ENCODE measurements around the gene TANC1. TPM values are rescaled to one million over a fixed set of nuclear protein-coding genes. Genes with fewer than 3 reads are reported as not detected.
A peak's percentile ranks its signal among the peaks of the same experiment; 100 is the strongest.

The TANC1 gene
- total and polyA plus RNA-seq, 2 experiments from 2014 or later, result 2.8 to 9.5 TPM

- no peak overlapping the region for H3K4me2 ChIP-seq
- no peak overlapping the region for H3K4me3 ChIP-seq
- ATAC-seq, result peak; percentile 53
- H3K4me1 ChIP-seq (ENCODE audit: insufficient read depth), result peaks cover 14% of the 10 kb centered on the region
- no peak overlapping the region for H3K27ac ChIP-seq (ENCODE audit: low read depth)
- Mint-ChIP-seq H3K9me3 (no peaks in the 10 kb centered on the region), H3K4me3 (no peak overlapping the region), H3K27me3 (ENCODE audit: insufficient read depth, low read depth, poor library complexity) (no peaks in the 10 kb centered on the region), H3K4me1 (peaks cover 18% of the 10 kb centered on the region), H3K36me3 (ENCODE audit: low read depth) (no peaks in the 10 kb centered on the region), H3K27ac (no peak overlapping the region; the same call in 1 of the 2 replicates)
- no peaks in the 10 kb centered on the region for H3K36me3 ChIP-seq (ENCODE audit: insufficient read depth)
- H3F3A ChIP-seq (replicated peaks; ENCODE audit: low read depth), result no peaks in the 10 kb centered on the region
- TF ChIP-seq POLR2AphosphoS5 (IDR thresholded peaks at IDR 0.05; ENCODE audit: low read depth), result no peak
- TF ChIP-seq EZH2phosphoT487 (IDR thresholded peaks at IDR 0.05; ENCODE audit: unreplicated experiment), result no peak
- TF ChIP-seq EZH2 (IDR thresholded peaks at IDR 0.05; ENCODE audit: low read depth, unreplicated experiment), result no peak
- TF ChIP-seq ZNF331 (CRISPR knock-in tag; IDR thresholded peaks at IDR 0.05; ENCODE audit: low read depth), result no peak
- no peak for TF ChIP-seq ZNF462 (CRISPR knock-in tag; IDR thresholded peaks at IDR 0.05)
- TF ChIP-seq CREB1 (CRISPR knock-in tag; IDR thresholded peaks at IDR 0.05; ENCODE audit: low read depth), result no peak
- TF ChIP-seq ETS1 (IDR thresholded peaks at IDR 0.05), result no peak
- TF ChIP-seq, protein P1, sequence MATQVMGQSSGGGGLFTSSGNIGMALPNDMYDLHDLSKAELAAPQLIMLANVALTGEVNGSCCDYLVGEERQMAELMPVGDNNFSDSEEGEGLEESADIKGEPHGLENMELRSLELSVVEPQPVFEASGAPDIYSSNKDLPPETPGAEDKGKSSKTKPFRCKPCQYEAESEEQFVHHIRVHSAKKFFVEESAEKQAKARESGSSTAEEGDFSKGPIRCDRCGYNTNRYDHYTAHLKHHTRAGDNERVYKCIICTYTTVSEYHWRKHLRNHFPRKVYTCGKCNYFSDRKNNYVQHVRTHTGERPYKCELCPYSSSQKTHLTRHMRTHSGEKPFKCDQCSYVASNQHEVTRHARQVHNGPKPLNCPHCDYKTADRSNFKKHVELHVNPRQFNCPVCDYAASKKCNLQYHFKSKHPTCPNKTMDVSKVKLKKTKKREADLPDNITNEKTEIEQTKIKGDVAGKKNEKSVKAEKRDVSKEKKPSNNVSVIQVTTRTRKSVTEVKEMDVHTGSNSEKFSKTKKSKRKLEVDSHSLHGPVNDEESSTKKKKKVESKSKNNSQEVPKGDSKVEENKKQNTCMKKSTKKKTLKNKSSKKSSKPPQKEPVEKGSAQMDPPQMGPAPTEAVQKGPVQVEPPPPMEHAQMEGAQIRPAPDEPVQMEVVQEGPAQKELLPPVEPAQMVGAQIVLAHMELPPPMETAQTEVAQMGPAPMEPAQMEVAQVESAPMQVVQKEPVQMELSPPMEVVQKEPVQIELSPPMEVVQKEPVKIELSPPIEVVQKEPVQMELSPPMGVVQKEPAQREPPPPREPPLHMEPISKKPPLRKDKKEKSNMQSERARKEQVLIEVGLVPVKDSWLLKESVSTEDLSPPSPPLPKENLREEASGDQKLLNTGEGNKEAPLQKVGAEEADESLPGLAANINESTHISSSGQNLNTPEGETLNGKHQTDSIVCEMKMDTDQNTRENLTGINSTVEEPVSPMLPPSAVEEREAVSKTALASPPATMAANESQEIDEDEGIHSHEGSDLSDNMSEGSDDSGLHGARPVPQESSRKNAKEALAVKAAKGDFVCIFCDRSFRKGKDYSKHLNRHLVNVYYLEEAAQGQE (IDR thresholded peaks at IDR 0.05; ENCODE audit: unreplicated experiment), result no peak
- no peak for TF ChIP-seq CTCF (conservative IDR thresholded peaks at IDR 0.05; ENCODE audit: low read depth in 2 of 2)
- TF ChIP-seq STAT1 (IDR thresholded peaks at IDR 0.05; ENCODE audit: unreplicated experiment), result no peak
- no peak for TF ChIP-seq ZNF114 (CRISPR knock-in tag; IDR thresholded peaks at IDR 0.05)
- no peak for TF ChIP-seq JUNB (IDR thresholded peaks at IDR 0.05; ENCODE audit: unreplicated experiment)
- TF ChIP-seq NANOG (IDR thresholded peaks at IDR 0.05; ENCODE audit: borderline replicate concordance), result no peak
- H2AFZ ChIP-seq, result no peak overlapping the region
- no peaks in the 10 kb centered on the region for H3K27me3 ChIP-seq (ENCODE audit: insufficient read depth)
- DNase-seq (ENCODE audit: low spot score), result peak; percentile 11
- H3K79me2 ChIP-seq (replicated peaks; ENCODE audit: insufficient read depth), result peaks cover 4% of the 10 kb centered on the region; the same call in 1 of the 2 replicates
- H3K9me2 ChIP-seq (ENCODE audit: insufficient read depth), result no peaks in the 10 kb centered on the region
- no peaks in the 10 kb centered on the region for H4K20me1 ChIP-seq (replicated peaks; ENCODE audit: insufficient read depth)
These were observed 20.1 kb downstream of the TANC1 start for GRCh38 chr2:158988501-158988900.
